Measurements from ENCODE around the gene BRD4. TPM values are rescaled to one million over a fixed set of nuclear protein-coding genes. Genes with fewer than 3 reads are reported as not detected.

The BRD4 gene
- total and polyA plus RNA-seq, 2 experiments from 2014 or later, result 63.8 to 115 TPM

- ATAC-seq (no peak), DNase-seq (ENCODE audit: low spot score) (no peak)
- H3K36me3 Mint-ChIP-seq (ENCODE audit: low read depth), result peaks cover 65% of the 10 kb centered on the region
- no peaks in the 10 kb centered on the region for H3F3A ChIP-seq (replicated peaks; ENCODE audit: low read depth)
- H3K79me2 ChIP-seq (replicated peaks; ENCODE audit: insufficient read depth), result peaks cover 56% of the 10 kb centered on the region
- H3K27me3 ChIP-seq (ENCODE audit: insufficient read depth), result no peaks in the 10 kb centered on the region
- peaks cover 13% of the 10 kb centered on the region for H3K27me3 Mint-ChIP-seq (ENCODE audit: insufficient read depth, low read depth, poor library complexity)
- no peak overlapping the region for H3K4me2 ChIP-seq
- no peaks in the 10 kb centered on the region for H3K4me1 ChIP-seq (ENCODE audit: insufficient read depth)
- H3K9me2 ChIP-seq (ENCODE audit: insufficient read depth), result no peaks in the 10 kb centered on the region
- H4K20me1 ChIP-seq (replicated peaks; ENCODE audit: insufficient read depth), result peaks cover 23% of the 10 kb centered on the region
- TF ChIP-seq JUNB (IDR thresholded peaks at IDR 0.05; ENCODE audit: unreplicated experiment), result no peak
- TF ChIP-seq CTCF (conservative IDR thresholded peaks at IDR 0.05; ENCODE audit: low read depth in 2 of 2), result no peak
- no peak for TF ChIP-seq STAT1 (IDR thresholded peaks at IDR 0.05; ENCODE audit: unreplicated experiment)
- TF ChIP-seq ZNF331 (CRISPR knock-in tag; IDR thresholded peaks at IDR 0.05; ENCODE audit: low read depth), result no peak
- TF ChIP-seq NANOG (IDR thresholded peaks at IDR 0.05; ENCODE audit: borderline replicate concordance), result no peak
- TF ChIP-seq EZH2phosphoT487 (IDR thresholded peaks at IDR 0.05; ENCODE audit: unreplicated experiment), result no peak
- no peak for TF ChIP-seq EZH2 (IDR thresholded peaks at IDR 0.05; ENCODE audit: low read depth, unreplicated experiment)
- TF ChIP-seq ZNF114 (CRISPR knock-in tag; IDR thresholded peaks at IDR 0.05), result no peak
- TF ChIP-seq ETS1 (IDR thresholded peaks at IDR 0.05), result no peak
- no peak for TF ChIP-seq CREB1 (CRISPR knock-in tag; IDR thresholded peaks at IDR 0.05; ENCODE audit: low read depth)
- TF ChIP-seq ZNF462 (CRISPR knock-in tag; IDR thresholded peaks at IDR 0.05), result no peak
- no peak for TF ChIP-seq REST (IDR thresholded peaks at IDR 0.05; ENCODE audit: unreplicated experiment)
- TF ChIP-seq POLR2AphosphoS5 (IDR thresholded peaks at IDR 0.05; ENCODE audit: low read depth), result no peak
- H3K36me3 ChIP-seq (ENCODE audit: insufficient read depth), result peaks cover 28% of the 10 kb centered on the region
- H3K4me3 Mint-ChIP-seq, result no peak overlapping the region
- peaks cover 3% of the 10 kb centered on the region for H3K4me1 Mint-ChIP-seq
- no peaks in the 10 kb centered on the region for H3K9me3 Mint-ChIP-seq
- no peak overlapping the region for H3K4me3 ChIP-seq
- no peak overlapping the region for H3K27ac Mint-ChIP-seq
- H3K27ac ChIP-seq (ENCODE audit: low read depth), result no peak overlapping the region
- H2AFZ ChIP-seq, result no peak overlapping the region
Observed at GRCh38 chr19:15371786-15372380, 39.5 kb upstream of the BRD4 start.
